ENCODE measurements around the gene SPI1. TPM values are rescaled to one million over a fixed set of nuclear protein-coding genes. Genes with fewer than 3 reads are reported as not detected.

The SPI1 gene
- total RNA-seq, 1 donor from 2014 or later = 8.3 TPM

- no peak for DNase-seq
- H3K4me1 ChIP-seq = peaks cover 18% of the 10 kb centered on the region
- peak overlapping the region; percentile 67 for H3K4me3 ChIP-seq
- H3K9me3 ChIP-seq (replicated peaks) = no peaks in the 10 kb centered on the region
- H3K27ac ChIP-seq (replicated peaks) = peak overlapping the region; percentile 95
- H3K27me3 ChIP-seq (ENCODE audit: low read depth) = no peaks in the 10 kb centered on the region
- TF ChIP-seq, protein P1, sequence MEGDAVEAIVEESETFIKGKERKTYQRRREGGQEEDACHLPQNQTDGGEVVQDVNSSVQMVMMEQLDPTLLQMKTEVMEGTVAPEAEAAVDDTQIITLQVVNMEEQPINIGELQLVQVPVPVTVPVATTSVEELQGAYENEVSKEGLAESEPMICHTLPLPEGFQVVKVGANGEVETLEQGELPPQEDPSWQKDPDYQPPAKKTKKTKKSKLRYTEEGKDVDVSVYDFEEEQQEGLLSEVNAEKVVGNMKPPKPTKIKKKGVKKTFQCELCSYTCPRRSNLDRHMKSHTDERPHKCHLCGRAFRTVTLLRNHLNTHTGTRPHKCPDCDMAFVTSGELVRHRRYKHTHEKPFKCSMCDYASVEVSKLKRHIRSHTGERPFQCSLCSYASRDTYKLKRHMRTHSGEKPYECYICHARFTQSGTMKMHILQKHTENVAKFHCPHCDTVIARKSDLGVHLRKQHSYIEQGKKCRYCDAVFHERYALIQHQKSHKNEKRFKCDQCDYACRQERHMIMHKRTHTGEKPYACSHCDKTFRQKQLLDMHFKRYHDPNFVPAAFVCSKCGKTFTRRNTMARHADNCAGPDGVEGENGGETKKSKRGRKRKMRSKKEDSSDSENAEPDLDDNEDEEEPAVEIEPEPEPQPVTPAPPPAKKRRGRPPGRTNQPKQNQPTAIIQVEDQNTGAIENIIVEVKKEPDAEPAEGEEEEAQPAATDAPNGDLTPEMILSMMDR (IDR thresholded peaks at IDR 0.05; ENCODE audit: borderline replicate concordance) = no peak
- intact Hi-C loops (cut with micrococcal nuclease) = no loop called here
- no peaks in the 10 kb centered on the region for H3K36me3 ChIP-seq
Measured at GRCh38 chr11:47400768-47401279, 22.5 kb upstream of the SPI1 start.

GRCh38 chr11:47399860-47400767, 21.8 kb upstream of the SPI1 start:
- peak overlapping the region; percentile 95 for H3K27ac ChIP-seq (replicated peaks)
- no peaks in the 10 kb centered on the region for H3K9me3 ChIP-seq (replicated peaks)
- H3K27me3 ChIP-seq (ENCODE audit: low read depth) = no peaks in the 10 kb centered on the region
- TF ChIP-seq, protein P1 (IDR thresholded peaks at IDR 0.05; ENCODE audit: borderline replicate concordance) = no peak
- peak; percentile 48 for DNase-seq
- intact Hi-C loops (cut with micrococcal nuclease) = no loop called here
- peak overlapping the region; percentile 67 for H3K4me3 ChIP-seq
- H3K36me3 ChIP-seq = no peaks in the 10 kb centered on the region
- H3K4me1 ChIP-seq = peaks cover 22% of the 10 kb centered on the region

GRCh38 chr11:47398551-47398950, 20.2 kb upstream of the SPI1 start:
- intact Hi-C loops (cut with micrococcal nuclease) = no loop called here
- no peak overlapping the region for H3K4me3 ChIP-seq
- peaks cover 38% of the 10 kb centered on the region for H3K4me1 ChIP-seq
- no peak overlapping the region for H3K27ac ChIP-seq (replicated peaks)
- TF ChIP-seq, protein P1 (IDR thresholded peaks at IDR 0.05; ENCODE audit: borderline replicate concordance) = no peak
- H3K9me3 ChIP-seq (replicated peaks) = no peaks in the 10 kb centered on the region
- no peak for DNase-seq
- no peaks in the 10 kb centered on the region for H3K27me3 ChIP-seq (ENCODE audit: low read depth)
- no peaks in the 10 kb centered on the region for H3K36me3 ChIP-seq

DNA sequence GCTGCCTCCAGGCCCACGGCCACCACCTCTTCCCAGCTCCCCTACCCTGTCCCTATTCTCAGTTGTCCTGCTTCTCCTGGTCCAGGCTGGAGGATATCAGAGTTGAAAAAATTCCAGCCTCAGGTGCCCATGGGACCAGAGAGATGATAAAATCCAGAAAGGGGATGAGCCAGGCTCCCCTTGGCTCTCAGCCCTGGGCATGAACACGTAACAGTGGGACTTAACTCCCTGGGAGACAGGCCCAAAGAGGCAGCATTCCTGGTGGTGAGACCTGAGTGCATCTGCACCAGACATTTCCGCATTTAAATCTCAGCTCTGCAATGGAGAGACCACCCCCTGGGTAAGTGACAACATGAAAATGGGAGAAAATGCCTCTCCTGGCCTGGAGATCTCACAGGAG, 19.7 kb upstream of the SPI1 start:
- Histone ChIP-seq H3K27ac (replicated peaks) (no peak overlapping the region), H3K4me1 (peaks cover 43% of the 10 kb centered on the region), H3K9me3 (replicated peaks) (no peaks in the 10 kb centered on the region), H3K4me3 (no peak overlapping the region), H3K27me3 (ENCODE audit: low read depth) (no peaks in the 10 kb centered on the region), H3K36me3 (no peaks in the 10 kb centered on the region)
- TF ChIP-seq, protein P1 (IDR thresholded peaks at IDR 0.05; ENCODE audit: borderline replicate concordance) = no peak
- DNase-seq = no peak
- intact Hi-C loops (cut with micrococcal nuclease) = no loop called here

DNA sequence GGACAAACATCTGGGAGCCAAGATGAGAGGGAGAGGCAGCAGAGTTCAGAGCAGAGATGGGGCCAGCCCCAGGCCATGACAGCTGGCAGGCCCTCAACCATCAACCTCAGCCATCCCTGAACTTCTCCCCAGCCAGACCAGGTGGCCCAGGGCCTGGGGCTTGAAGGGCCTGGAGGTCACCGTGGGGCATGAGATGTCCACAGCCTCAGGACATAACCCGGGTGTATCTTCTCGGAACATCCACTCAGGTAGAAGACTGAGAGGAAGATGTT, 17.6 kb upstream of the SPI1 start:
- intact Hi-C loops (cut with micrococcal nuclease) = no loop called here
- Histone ChIP-seq H3K4me1 (peaks cover 40% of the 10 kb centered on the region), H3K4me3 (no peak overlapping the region), H3K27me3 (ENCODE audit: low read depth) (no peaks in the 10 kb centered on the region), H3K27ac (replicated peaks) (peak overlapping the region; percentile 87), H3K36me3 (no peaks in the 10 kb centered on the region), H3K9me3 (replicated peaks) (no peaks in the 10 kb centered on the region)
- DNase-seq = no peak
- TF ChIP-seq, protein P1 (IDR thresholded peaks at IDR 0.05; ENCODE audit: borderline replicate concordance) = no peak

All from left ventricle myocardium inferior (tissue), 1 donor.